Uterus (tissue), 4 donors: ENCODE data around the gene HOXB7. TPM values are rescaled to one million over a fixed set of nuclear protein-coding genes. Genes with fewer than 3 reads are reported as not detected.

Experiments
- DNase-seq, 2 donors: peaks; one replicate each; pipeline ENCODE4 v3.0.0-alpha.2; 2019 to 2020
- H3K27ac ChIP-seq, 2 donors: fragments of 200-600 bp; sonication (generic); 1 replicate in 1 of 2; 2 replicates in 1 of 2; pipeline ENCODE4 v1.5.1; 2016 to 2018
- H3K27me3 ChIP-seq, 2 donors: fragments of 200-600 bp; sonication (generic); one replicate each; pipeline ENCODE4 v1.5.1; 2018 to 2019; ENCODE audit warnings: control low read depth in 1 of 2
- H3K36me3 ChIP-seq, 2 donors: fragments of 200-600 bp; sonication (generic); one replicate each; pipeline ENCODE4 v1.5.1; 2019; ENCODE audit warnings: control low read depth in 1 of 2
- H3K4me1 ChIP-seq, 2 donors: fragments of 200-600 bp; sonication (generic); one replicate each; pipeline ENCODE4 v1.5.1; 2018 to 2019; ENCODE audit warnings: control low read depth in 1 of 2
- H3K4me3 ChIP-seq, 2 donors: fragments of 200-600 bp; sonication (generic); 1 replicate in 1 of 2; 2 replicates in 1 of 2; pipeline ENCODE4 v1.5.1; 2018 to 2019; ENCODE audit warnings: mild to moderate bottlenecking in 1 of 2
- H3K9me3 ChIP-seq, 2 donors: fragments of 200-600 bp; sonication (generic); one replicate each; pipeline ENCODE4 v1.5.1; 2019; ENCODE audit warnings: control low read depth in 1 of 2
- CTCF ChIP-seq, 4 experiments: fragments of 200-600 bp in 2 of 4; fragments of 450-650 bp in 2 of 4; sonication (generic) in 2 of 4; IDR thresholded peaks; one replicate each; pipeline ENCODE4 v1.5.1; 2016 to 2019; ENCODE audit warnings: antibody characterized with exemption in 4 of 4, mild to moderate bottlenecking in 2 of 4, moderate library complexity in 1 of 4
- POLR2A ChIP-seq, 2 donors: fragments of 450-650 bp; IDR thresholded peaks; one replicate each; pipeline ENCODE4 v1.6.1; 2016; ENCODE audit warnings: antibody characterized with exemption in 2 of 2, mild to moderate bottlenecking in 1 of 2, moderate library complexity in 1 of 2
- intact Hi-C: fragments of 100-400 bp; cut with DNase I; formaldehyde crosslinking; loops from one replicate; pipeline ENCODE4 v1.15.1; 2023; ENCODE audit warnings: low total_unique reads
- total RNA-seq, 4 donors: library from RNA; depleted of rRNA in 3 of 4; stranded (reverse); fragments of >200 nt in 3 of 4; gene quantifications; one replicate each; pipeline versions ENCODE4 v1.1.0 to v1.2.4, GENCODE V29; 2014 to 2023
- donor health status: DM: yes; HTN: yes; CAD: no.

Gene HOXB7
- total RNA-seq = 1 to 10 TPM in 3 of 4 donors, not detected in 1; 1.0 to 6.9 (median 3.5) TPM

- peak in 1 of 2 donors; percentile 72 for DNase-seq
- Histone ChIP-seq H3K27ac (peak within 1 kb of the TSS; percentile 43 to 75), H3K4me3 (peak within 1 kb of the TSS; percentile 27 to 42), H3K27me3 (peaks cover 35 to 86% of the 10 kb centered on the region in 2 donors), H3K9me3 (no peaks in the 10 kb centered on the region), H3K36me3 (no peaks in the 10 kb centered on the region), H3K4me1 (peaks cover 0 to 16% of the 10 kb centered on the region in 2 donors)
- intact Hi-C loops = no loop called here
- no peak for TF ChIP-seq POLR2A (IDR thresholded peaks at IDR 0.05)
- no peak for TF ChIP-seq CTCF (IDR thresholded peaks at IDR 0.05)
Measured at GRCh38 chr17:48610282-48611211, at the start of gene HOXB7. Gene HOXB7, minus strand, starts transcription at chr17:48611017. Its CDS starts 99 bp downstream, at chr17:48610918.

GRCh38 chr17:48655913-48656312, 45.1 kb upstream of the HOXB7 start:
- intact Hi-C loops = no loop called here
- Histone ChIP-seq H3K27ac (no peak overlapping the region), H3K27me3 (no peaks in the 10 kb centered on the region), H3K36me3 (no peaks in the 10 kb centered on the region), H3K4me1 (no peaks in the 10 kb centered on the region), H3K4me3 (no peak overlapping the region), H3K9me3 (no peaks in the 10 kb centered on the region)
- no peak for DNase-seq
- TF ChIP-seq CTCF (IDR thresholded peaks at IDR 0.05) (no peak), POLR2A (IDR thresholded peaks at IDR 0.05) (no peak)

- Histone ChIP-seq H3K27me3 (peaks cover 0 to 31% of the 10 kb centered on the region in 2 donors), H3K36me3 (no peaks in the 10 kb centered on the region), H3K4me1 (no peaks in the 10 kb centered on the region), H3K9me3 (no peaks in the 10 kb centered on the region), H3K4me3 (no peak overlapping the region), H3K27ac (no peak overlapping the region)
- intact Hi-C loops = no loop called here
- DNase-seq = no peak
- no peak for TF ChIP-seq POLR2A (IDR thresholded peaks at IDR 0.05)
- TF ChIP-seq CTCF (IDR thresholded peaks at IDR 0.05) = no peak
Measured at GRCh38 chr17:48649741-48650140, 38.9 kb upstream of the HOXB7 start.

- Histone ChIP-seq H3K4me1 (no peaks in the 10 kb centered on the region), H3K4me3 (no peak overlapping the region), H3K9me3 (no peaks in the 10 kb centered on the region), H3K36me3 (no peaks in the 10 kb centered on the region), H3K27me3 (peaks cover 0 to 32% of the 10 kb centered on the region in 2 donors), H3K27ac (no peak overlapping the region)
- intact Hi-C loops = no loop called here
- no peak for DNase-seq
- TF ChIP-seq POLR2A (IDR thresholded peaks at IDR 0.05) = no peak
Measured at GRCh38 chr17:48647963-48648245, 37.1 kb upstream of the HOXB7 start.

- Histone ChIP-seq H3K27me3 (peaks cover 0 to 37% of the 10 kb centered on the region in 2 donors), H3K27ac (no peak overlapping the region), H3K9me3 (no peaks in the 10 kb centered on the region), H3K4me3 (peak overlapping the region; percentile 13 to 14), H3K4me1 (no peaks in the 10 kb centered on the region), H3K36me3 (no peaks in the 10 kb centered on the region)
- no peak for TF ChIP-seq CTCF (IDR thresholded peaks at IDR 0.05)
- intact Hi-C loops = no loop called here
- no peak for DNase-seq
Measured at GRCh38 chr17:48647103-48647962, 36.5 kb upstream of the HOXB7 start.
